ENCODE results near the gene CHL1.

- no peak for TF ChIP-seq CTCF (IDR thresholded peaks at IDR 0.05; ENCODE audit: control extremely low read depth in 1 of 3, insufficient read depth in 1 of 3, low read depth in 1 of 3, low read length in 3 of 3)
- TF ChIP-seq ZNF274 (IDR thresholded peaks at IDR 0.05; ENCODE audit: borderline replicate concordance, extremely low read depth, low read length), result no peak
- no peak for TF ChIP-seq CREB1 (IDR thresholded peaks at IDR 0.05)
- TF ChIP-seq CBX5 (IDR thresholded peaks at IDR 0.05; ENCODE audit: low read depth, low read length), result no peak
- TF ChIP-seq BACH1 (IDR thresholded peaks at IDR 0.05; ENCODE audit: low read length), result no peak
- no peak for TF ChIP-seq POLR2AphosphoS5 (IDR thresholded peaks at IDR 0.05; ENCODE audit: low read depth, low read length)
Observed at GRCh38 chr3:243356-243725, 46.8 kb downstream of the CHL1 start.
